Adipocyte (in vitro differentiated cells): ENCODE data around the gene PCDH15.
"Not testable (repeated sequence)": the region's sequence is repeated elsewhere in the genome, so short reads cannot be mapped to it uniquely, and the experiment has no call there.

Experiments used
- DNase-seq: peaks from one replicate; pipeline ENCODE4 v3.0.0-alpha.2; 2015; ENCODE audit warnings: low read depth
- H3K27me3 ChIP-seq: replicated peaks from 2 replicates; pipeline ENCODE4 v1.7.0; 2013; ENCODE audit warnings: mild to moderate bottlenecking, low read length, moderate library complexity; ENCODE audit not compliant: control insufficient read depth, insufficient read depth
- H3K36me3 ChIP-seq: 2 replicates; pipeline ENCODE4 v1.7.0; 2013; ENCODE audit warnings: low read length, mild to moderate bottlenecking, moderate library complexity; ENCODE audit not compliant: control insufficient read depth, insufficient read depth, severe bottlenecking
- H3K4me1 ChIP-seq: 2 replicates; pipeline ENCODE4 v1.7.0; 2013; ENCODE audit warnings: mild to moderate bottlenecking, low read length, moderate library complexity; ENCODE audit not compliant: control insufficient read depth, insufficient read depth
- H3K4me3 ChIP-seq: 2 replicates; pipeline ENCODE4 v1.7.0; 2013; ENCODE audit warnings: mild to moderate bottlenecking, low read length, moderate library complexity
- H3K9ac ChIP-seq: 2 replicates; pipeline ENCODE4 v1.7.0; 2013; ENCODE audit warnings: mild to moderate bottlenecking, low read length, moderate library complexity
- H3K9me3 ChIP-seq: 2 replicates; pipeline ENCODE4 v1.7.0; 2013; ENCODE audit warnings: mild to moderate bottlenecking, low read length, moderate library complexity; ENCODE audit not compliant: control insufficient read depth

Gene PCDH15

GRCh38 chr10:54477738-54478137 is 323.3 kb downstream of the PCDH15 start:
- Histone ChIP-seq H3K4me3 (no peak overlapping the region), H3K9me3 (no peaks in the 10 kb centered on the region), H3K9ac (no peak overlapping the region), H3K4me1 (no peaks in the 10 kb centered on the region), H3K27me3 (no peaks in the 10 kb centered on the region), H3K36me3 (no peaks in the 10 kb centered on the region)
- no peak for DNase-seq

GRCh38 chr10:54470324-54470631 is 330.8 kb downstream of the PCDH15 start:
- no peak for DNase-seq
- Histone ChIP-seq H3K9me3 (no peaks in the 10 kb centered on the region), H3K9ac (no peak overlapping the region)

GRCh38 chr10:54469587-54470323 is 331.3 kb downstream of the PCDH15 start:
- no peak overlapping the region for H3K4me3 ChIP-seq
- H3K36me3 ChIP-seq, result no peaks in the 10 kb centered on the region
- no peaks in the 10 kb centered on the region for H3K4me1 ChIP-seq
- H3K9ac ChIP-seq, result no peak overlapping the region
- no peaks in the 10 kb centered on the region for H3K27me3 ChIP-seq
- no peak for DNase-seq
- no peaks in the 10 kb centered on the region for H3K9me3 ChIP-seq

More at GRCh38 chr10:54470324-54470631, 330.8 kb downstream of the PCDH15 start:
- H3K4me3 ChIP-seq, result no peak overlapping the region
- H3K4me1 ChIP-seq, result no peaks in the 10 kb centered on the region
- H3K27me3 ChIP-seq, result no peaks in the 10 kb centered on the region
- H3K36me3 ChIP-seq, result no peaks in the 10 kb centered on the region

- H3K9ac ChIP-seq, result no peak overlapping the region
- H3K9me3 ChIP-seq, result no peaks in the 10 kb centered on the region
- H3K27me3 ChIP-seq, result no peaks in the 10 kb centered on the region
- H3K36me3 ChIP-seq, result no peaks in the 10 kb centered on the region
- no peak for DNase-seq
- no peak overlapping the region for H3K4me3 ChIP-seq
- no peaks in the 10 kb centered on the region for H3K4me1 ChIP-seq
Observed at GRCh38 chr10:54454271-54454670, 346.8 kb downstream of the PCDH15 start.

- no peak overlapping the region for H3K4me3 ChIP-seq
- no peaks in the 10 kb centered on the region for H3K27me3 ChIP-seq
- no peaks in the 10 kb centered on the region for H3K4me1 ChIP-seq
- no peaks in the 10 kb centered on the region for H3K9me3 ChIP-seq
- H3K9ac ChIP-seq, result no peak overlapping the region
- no peaks in the 10 kb centered on the region for H3K36me3 ChIP-seq
- no peak for DNase-seq
Observed at GRCh38 chr10:54449056-54449455, 352.0 kb downstream of the PCDH15 start.

GRCh38 chr10:54444170-54444569 is 356.9 kb downstream of the PCDH15 start:
- Histone ChIP-seq H3K4me1 (no peaks in the 10 kb centered on the region), H3K36me3 (no peaks in the 10 kb centered on the region), H3K27me3 (no peaks in the 10 kb centered on the region), H3K4me3 (no peak overlapping the region), H3K9me3 (no peaks in the 10 kb centered on the region), H3K9ac (no peak overlapping the region)
- DNase-seq, result no peak

GRCh38 chr10:54441275-54441674 is 359.8 kb downstream of the PCDH15 start:
- no peak for DNase-seq
- H3K9me3 ChIP-seq, result no peaks in the 10 kb centered on the region

GRCh38 chr10:54434782-54435181 is 366.2 kb downstream of the PCDH15 start:
- Histone ChIP-seq H3K27me3 (no peaks in the 10 kb centered on the region), H3K4me3 (no peak overlapping the region), H3K36me3 (no peaks in the 10 kb centered on the region), H3K9me3 (no peaks in the 10 kb centered on the region), H3K4me1 (no peaks in the 10 kb centered on the region), H3K9ac (no peak overlapping the region)
- DNase-seq, result no peak

More at GRCh38 chr10:54441275-54441674, 359.8 kb downstream of the PCDH15 start:
- H3K4me1 ChIP-seq, result no peaks in the 10 kb centered on the region
- no peaks in the 10 kb centered on the region for H3K36me3 ChIP-seq
- no peak overlapping the region for H3K4me3 ChIP-seq
- H3K9ac ChIP-seq, result no peak overlapping the region
- H3K27me3 ChIP-seq, result no peaks in the 10 kb centered on the region

GRCh38 chr10:54415483-54415882 is 385.5 kb downstream of the PCDH15 start:
- no peak overlapping the region for H3K4me3 ChIP-seq
- no peaks in the 10 kb centered on the region for H3K36me3 ChIP-seq
- no peaks in the 10 kb centered on the region for H3K27me3 ChIP-seq
- DNase-seq, result no peak
- H3K4me1 ChIP-seq, result no peaks in the 10 kb centered on the region
- no peak overlapping the region for H3K9ac ChIP-seq
- no peaks in the 10 kb centered on the region for H3K9me3 ChIP-seq

GRCh38 chr10:54402576-54402975 is 398.5 kb downstream of the PCDH15 start:
- Histone ChIP-seq H3K9ac (no peak overlapping the region), H3K9me3 (no peaks in the 10 kb centered on the region), H3K27me3 (no peaks in the 10 kb centered on the region), H3K4me1 (no peaks in the 10 kb centered on the region), H3K4me3 (no peak overlapping the region), H3K36me3 (no peaks in the 10 kb centered on the region)
- peak; percentile 17 for DNase-seq

GRCh38 chr10:54396031-54396430 is 405.0 kb downstream of the PCDH15 start:
- H3K4me1 ChIP-seq, result no peaks in the 10 kb centered on the region
- H3K4me3 ChIP-seq, result no peak overlapping the region
- no peak for DNase-seq
- no peaks in the 10 kb centered on the region for H3K27me3 ChIP-seq
- no peak overlapping the region for H3K9ac ChIP-seq
- no peaks in the 10 kb centered on the region for H3K36me3 ChIP-seq
- no peaks in the 10 kb centered on the region for H3K9me3 ChIP-seq

- not testable (repeated sequence) for H3K9me3 ChIP-seq, H3K4me1 ChIP-seq, H3K36me3 ChIP-seq, H3K27me3 ChIP-seq, H3K4me3 ChIP-seq, DNase-seq, H3K9ac ChIP-seq
Observed at GRCh38 chr10:54394598-54394997, 406.4 kb downstream of the PCDH15 start.
